Heart right ventricle (tissue), 16 donors: Measurements from ENCODE around the gene CIT. TPM values are rescaled to one million over a fixed set of nuclear protein-coding genes. Genes with fewer than 3 reads are reported as not detected.

Source experiments
- ATAC-seq, 8 donors: fragments of 200-7000 bp; cut with Tn5 transposase; one replicate each; pipeline ENCODE4 v1.9.1; 2020; ENCODE audit warnings: mild to moderate bottlenecking in 8 of 8, moderate library complexity in 8 of 8, moderate number of reproducible peaks in 1 of 8
- DNase-seq, 2 donors: peaks; one replicate each; pipeline ENCODE4 v3.0.0-alpha.2; 2020
- H3K27ac ChIP-seq, 10 donors: fragments of 200-600 bp; sonication (generic) in 2 of 10; one replicate each; pipeline versions ENCODE4 v1.5.0 to v1.8.0; 2020 to 2022; ENCODE audit warnings: mild to moderate bottlenecking in 3 of 10
- H3K27me3 ChIP-seq, 7 donors: fragments of 200-600 bp; one replicate each; pipeline ENCODE4 v1.8.0; 2021 to 2022; ENCODE audit warnings: mild to moderate bottlenecking in 2 of 7
- H3K36me3 ChIP-seq, 9 donors: fragments of 200-600 bp; sonication (generic) in 1 of 9; one replicate each; pipeline versions ENCODE4 v1.5.0 to v1.8.0; 2020 to 2022; ENCODE audit warnings: mild to moderate bottlenecking in 2 of 9
- H3K4me1 ChIP-seq, 9 donors: fragments of 200-600 bp; sonication (generic) in 1 of 9; one replicate each; pipeline versions ENCODE4 v1.5.0 to v1.8.0; 2020 to 2022; ENCODE audit warnings: mild to moderate bottlenecking in 4 of 9
- H3K4me3 ChIP-seq, 10 donors: fragments of 200-600 bp; sonication (generic) in 2 of 10; one replicate each; pipeline versions ENCODE4 v1.5.0 to v1.8.0; 2020 to 2022; ENCODE audit warnings: mild to moderate bottlenecking in 7 of 10, moderate library complexity in 2 of 10
- H3K9me3 ChIP-seq, 11 donors: fragments of 200-600 bp in 10 of 11; sonication (generic) in 2 of 11; one replicate each; pipeline versions ENCODE4 v1.5.0 to v1.8.0; 2013 to 2022; ENCODE audit warnings: mild to moderate bottlenecking in 2 of 11, control low read depth in 1 of 11, moderate library complexity in 1 of 11
- CTCF ChIP-seq, 9 donors: fragments of 200-600 bp; sonication (generic) in 2 of 9; IDR thresholded peaks; one replicate each; pipeline versions ENCODE4 v1.5.0 to v1.8.0; 2021 to 2022; ENCODE audit warnings: antibody characterized with exemption in 9 of 9, mild to moderate bottlenecking in 5 of 9, moderate library complexity in 1 of 9
- WGBS, 2 donors: extraction: QIAGEN DNeasy Blood & Tissue Kit; methylation state at CpG; one replicate each; pipeline ENCODE4 v1.1.7; 2013; ENCODE audit warnings: inconsistent platforms in 1 of 2; 5-methylcytosine and 5-hydroxymethylcytosine counted together
- intact Hi-C, 10 donors: fragments of 100-400 bp; cut with DNase I; formaldehyde crosslinking; loops; one replicate each; pipeline versions ENCODE4 v1.11.1 to v1.14.2; 2022
- polyA plus RNA-seq, 2 donors: library from polyadenylated mRNA; stranded (reverse); fragments of 200-250 nt; gene quantifications; one replicate each; pipeline ENCODE4 v1.2.3, GENCODE V29; 2013
- total RNA-seq, 10 donors: library from RNA; stranded (reverse); fragmentation: NEBNext Ultra II Directional in 3 of 10; extraction: Animal tissue kit (Norgen Biotek cat#: 25700) in 3 of 10; gene quantifications; one replicate each; pipeline versions ENCODE4 v1.2.1 to v1.2.4, GENCODE V29; 2021 to 2023
- donor health status: Arrhythmogenic right ventricular cardiomyopathy.
- donor health status: ischemic (EF 13 %, LVEDD 7.1; RV severe dilation, severe dysfunction).
- donor health status: healthy with polysubstance abuse.
- donor health status: DM: no; HTN: yes; CAD: no.
- donor health status: DM: no; HTN: no; CAD: no.
- donor health status: ischemic (EF 25% LVEDD 6.9; RV normal size, moderate dysfunction).
- donor health status: ischemic (EF 25% LVEDD 5.7; RV mildly dilated, moderate dysfunction).
- donor health status: healthy.
- donor health status: DM: yes; HTN: yes; CAD: no.
- donor health status: Ischemic cardiomyopathy.
- donor health status: ischemic (EF 35%, LVEDD 5.7; RV mildly dilated, moderate dysfunction).
- donor health status: nonischemic (EF 11% LVEDD 7.7; RV severe dilation, severe dysfunction).
- donor health status: DM: yes; HTN: yes; CAD: no.
- donor health status: PGD.
- donor health status: ischemic (EF 29% LVEDD 5.4; RV normal size, mild dysfunction).
- donor health status: nonischemic (EF 23%, LVEDD 6.1; RV moderate dilation, normal function).

CIT gene
- total and polyA plus RNA-seq, 12 donors, result 0.20 to 7.0 (median 0.92) TPM

DNA sequence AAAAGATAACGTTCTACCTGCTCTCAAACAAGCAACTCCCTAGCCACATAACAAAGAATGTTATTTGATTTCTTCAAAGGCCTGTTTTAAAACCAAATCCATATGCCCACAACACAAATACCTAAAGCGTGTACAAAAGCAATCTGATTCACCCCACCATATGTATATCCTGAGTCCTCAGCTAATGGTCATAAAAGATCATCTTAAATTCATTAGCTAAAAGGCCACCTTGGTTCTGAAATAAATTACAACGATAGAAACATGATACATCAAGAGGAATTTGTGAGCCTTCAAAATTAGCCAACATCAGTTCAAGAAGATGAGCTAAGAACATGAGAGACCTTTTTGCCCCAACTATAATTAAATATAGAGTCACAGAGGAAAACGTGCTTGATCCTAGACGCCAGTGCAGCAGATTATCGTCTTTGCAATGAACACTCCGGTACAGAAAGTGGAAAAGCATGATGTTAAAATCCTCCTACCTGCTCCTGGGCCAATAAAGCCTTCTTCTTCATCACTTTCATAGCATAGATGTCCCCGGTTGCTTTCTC, 20.0 kb downstream of the CIT start:
- DNase-seq, result no peak
- H3K27me3 ChIP-seq, result no peaks in the 10 kb centered on the region

GRCh38 chr12:119850330-119850729, 26.8 kb downstream of the CIT start:
- peaks cover 0 to 19% (median 0%) of the 10 kb centered on the region in 9 donors for H3K36me3 ChIP-seq
- ATAC-seq (no peak), DNase-seq (no peak)
- H3K27ac ChIP-seq, result no peak overlapping the region
- intact Hi-C loops, result no loop called here
- no peaks in the 10 kb centered on the region for H3K4me1 ChIP-seq
- 96 to 98% methylated on average over 1 of the region's 1 CpG for WGBS, 2 donors
- no peaks in the 10 kb centered on the region for H3K27me3 ChIP-seq
- no peak overlapping the region for H3K4me3 ChIP-seq
- H3K9me3 ChIP-seq, result no peaks in the 10 kb centered on the region
- no peak for TF ChIP-seq CTCF (IDR thresholded peaks at IDR 0.05)

More for the DNA sequence above, 20.0 kb downstream of the CIT start:
- Histone ChIP-seq H3K4me1 (no peaks in the 10 kb centered on the region), H3K27ac (no peak overlapping the region), H3K4me3 (no peak overlapping the region), H3K36me3 (peaks cover 0 to 15% (median 0%) of the 10 kb centered on the region in 9 donors), H3K9me3 (no peaks in the 10 kb centered on the region)
- intact Hi-C loops, result no loop called here
- TF ChIP-seq CTCF (IDR thresholded peaks at IDR 0.05), result no peak
- 96% methylated on average over 8 of the region's 8 CpGs for WGBS, 2 donors
- ATAC-seq, result no peak

DNA sequence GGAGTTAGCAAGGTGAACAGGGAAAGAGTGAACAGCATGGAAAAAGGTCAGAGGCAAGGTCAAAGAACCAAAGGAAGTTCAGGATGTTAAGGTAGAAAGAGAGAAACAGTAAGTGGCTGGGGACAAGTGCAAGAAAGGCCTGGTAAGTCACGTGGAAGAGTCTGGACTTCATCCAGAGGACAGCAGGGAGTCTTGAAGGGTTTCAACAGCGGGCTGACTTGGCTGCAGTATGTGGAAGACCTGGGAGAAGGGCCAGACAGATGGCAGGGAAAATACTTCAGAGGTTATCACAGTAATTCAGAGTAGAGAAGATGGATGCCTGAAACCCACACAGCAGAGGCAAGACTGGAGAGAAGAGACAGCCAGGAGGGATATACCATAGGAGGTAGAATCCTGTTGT, 34.0 kb downstream of the CIT start:
- no peak for TF ChIP-seq CTCF (IDR thresholded peaks at IDR 0.05)
- WGBS, 2 donors, result 47 to 49% methylated on average over 2 of the region's 2 CpGs
- DNase-seq (no peak), ATAC-seq (no peak)
- Histone ChIP-seq H3K36me3 (peaks cover 0 to 8% (median 0%) of the 10 kb centered on the region in 9 donors), H3K4me3 (no peak overlapping the region), H3K27me3 (no peaks in the 10 kb centered on the region), H3K9me3 (peaks cover 0 to 13% (median 2%) of the 10 kb centered on the region in 11 donors), H3K27ac (no peak overlapping the region), H3K4me1 (no peaks in the 10 kb centered on the region)
- intact Hi-C loops, result no loop called here

DNA sequence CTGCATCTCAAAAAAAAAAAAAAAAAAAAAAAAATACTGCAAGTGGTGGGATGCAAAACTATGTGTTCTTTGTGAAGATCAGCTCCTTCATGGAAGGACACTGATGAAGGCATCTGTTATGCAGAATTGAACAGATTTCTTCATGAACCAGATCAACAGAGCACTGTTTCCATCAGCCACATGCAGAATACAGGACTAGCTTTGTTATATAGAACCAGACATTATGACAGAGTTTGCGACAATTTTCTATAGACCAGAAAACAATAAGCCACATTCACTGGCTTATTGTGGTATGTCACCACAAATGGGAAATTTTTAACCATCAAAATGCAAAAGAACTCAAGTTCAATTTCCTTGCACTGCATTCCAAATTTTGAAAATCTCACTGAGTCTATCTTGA, 34.7 kb downstream of the CIT start:
- 97% methylated on average over 1 of the region's 1 CpG for WGBS, 2 donors
- ATAC-seq (no peak), DNase-seq (no peak)
- TF ChIP-seq CTCF (IDR thresholded peaks at IDR 0.05), result no peak
- intact Hi-C loops, result no loop called here
- no peak overlapping the region for H3K4me3 ChIP-seq
- H3K9me3 ChIP-seq, result peaks cover 0 to 13% (median 2%) of the 10 kb centered on the region in 11 donors
- H3K4me1 ChIP-seq, result no peaks in the 10 kb centered on the region
- no peak overlapping the region for H3K27ac ChIP-seq
- H3K27me3 ChIP-seq, result no peaks in the 10 kb centered on the region
- peaks cover 0 to under 1% (median 0%) of the 10 kb centered on the region in 9 donors for H3K36me3 ChIP-seq
